GM12892 (cell line): Measurements from ENCODE around the gene DDA1.

Experiments used
- POLR2A ChIP-seq: IDR thresholded peaks from 2 replicates; pipeline ENCODE4 v1.6.1; 2011; ENCODE audit warnings: low read depth, low read length, control low read depth
- POLR2AphosphoS5 ChIP-seq: IDR thresholded peaks from 2 replicates; pipeline ENCODE4 v1.6.1; 2011; ENCODE audit warnings: low read depth, low read length, control low read depth
- TAF1 ChIP-seq: IDR thresholded peaks from 2 replicates; pipeline ENCODE4 v1.6.1; 2011; ENCODE audit warnings: low read depth, mild to moderate bottlenecking, control low read depth, low read length, borderline replicate concordance

GRCh38 chr19:17307876-17308377, 1.4 kb upstream of the DDA1 start:
- TF ChIP-seq TAF1 (no peak), POLR2A (no peak), POLR2AphosphoS5 (no peak)
